GM18526 (cell line): ENCODE results near the gene CD22.

Experiments used
- POLR2A ChIP-seq: IDR thresholded peaks from 3 replicates; pipeline ENCODE4 v1.6.1; 2011; ENCODE audit not compliant: insufficient read length; ENCODE audit errors: extremely low read depth

CD22 gene

DNA sequence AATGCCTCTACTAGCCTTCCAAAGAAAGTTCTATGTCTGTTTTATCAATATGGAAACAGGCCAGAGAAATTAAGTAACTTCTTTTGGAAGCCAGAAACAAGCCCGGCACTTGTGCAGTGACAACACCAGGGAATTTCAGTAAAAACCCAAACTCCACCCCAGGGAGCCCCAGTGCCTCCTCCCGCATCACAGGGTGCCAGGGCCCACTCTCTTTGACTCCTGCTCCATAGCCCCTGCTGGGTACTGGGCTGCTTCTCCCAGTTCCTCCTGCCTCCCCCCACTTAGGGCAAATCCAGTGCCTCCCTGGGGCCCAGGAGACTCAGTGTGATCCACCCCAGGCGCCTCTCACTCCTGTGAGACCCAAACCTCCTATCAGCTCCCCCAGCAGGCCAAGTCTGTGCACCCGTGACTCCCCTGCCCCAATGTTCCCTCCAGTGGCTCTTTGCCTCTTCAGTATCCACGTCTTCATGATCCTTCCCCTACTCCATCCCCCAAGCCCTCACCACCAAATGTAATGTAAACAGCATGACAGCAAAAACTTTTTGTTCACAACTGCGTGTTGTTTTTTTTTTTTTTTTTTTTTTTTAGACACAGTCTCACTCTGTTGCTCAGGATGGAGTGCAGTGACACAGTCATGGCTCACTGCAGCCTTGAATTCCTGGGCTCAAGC lies 26.9 kb downstream of the CD22 start:
- no peak for TF ChIP-seq POLR2A

- no peak for TF ChIP-seq POLR2A
These were observed 29.0 kb downstream of the CD22 start, which contains the start of gene FFAR3 for GRCh38 chr19:35357867-35358573. TSS of gene FFAR3 (plus strand) at chr19:35358460. CDS start at chr19:35358891, 431 bp downstream.

GRCh38 chr19:35360880-35361420 lies 32.0 kb downstream of the CD22 start:
- no peak for TF ChIP-seq POLR2A

- no peak for TF ChIP-seq POLR2A
These were observed 33.4 kb downstream of the CD22 start for GRCh38 chr19:35362261-35363000.

DNA sequence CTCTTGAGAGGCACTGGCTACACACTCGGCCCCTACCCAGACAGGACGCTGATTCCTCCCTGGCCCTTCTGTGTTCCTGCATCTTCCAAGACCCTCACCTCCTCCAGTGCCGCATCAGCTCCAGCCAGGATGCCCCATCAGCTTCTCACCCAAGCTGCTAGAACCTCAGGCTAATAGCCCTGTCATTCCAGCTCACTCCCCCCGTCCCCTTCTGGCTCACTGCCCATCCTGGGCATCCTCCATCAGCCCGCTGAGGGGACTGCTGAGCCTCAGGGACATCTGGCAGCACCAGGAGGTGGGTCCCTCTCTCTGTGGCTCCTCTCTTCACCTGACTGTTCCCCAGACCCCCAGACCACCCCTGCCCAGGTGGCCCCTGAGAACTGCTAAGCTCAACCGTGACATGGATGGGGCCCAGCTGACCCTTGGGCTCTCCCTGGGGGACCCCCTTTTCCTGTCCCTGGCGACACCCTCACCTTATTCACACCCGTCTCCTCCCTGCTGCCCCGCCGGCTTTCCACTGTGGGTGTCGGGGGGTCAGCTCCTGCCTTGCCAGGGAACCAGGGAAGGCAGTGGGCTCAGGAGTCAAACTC lies 34.1 kb downstream of the CD22 start:
- TF ChIP-seq POLR2A = no peak

DNA sequence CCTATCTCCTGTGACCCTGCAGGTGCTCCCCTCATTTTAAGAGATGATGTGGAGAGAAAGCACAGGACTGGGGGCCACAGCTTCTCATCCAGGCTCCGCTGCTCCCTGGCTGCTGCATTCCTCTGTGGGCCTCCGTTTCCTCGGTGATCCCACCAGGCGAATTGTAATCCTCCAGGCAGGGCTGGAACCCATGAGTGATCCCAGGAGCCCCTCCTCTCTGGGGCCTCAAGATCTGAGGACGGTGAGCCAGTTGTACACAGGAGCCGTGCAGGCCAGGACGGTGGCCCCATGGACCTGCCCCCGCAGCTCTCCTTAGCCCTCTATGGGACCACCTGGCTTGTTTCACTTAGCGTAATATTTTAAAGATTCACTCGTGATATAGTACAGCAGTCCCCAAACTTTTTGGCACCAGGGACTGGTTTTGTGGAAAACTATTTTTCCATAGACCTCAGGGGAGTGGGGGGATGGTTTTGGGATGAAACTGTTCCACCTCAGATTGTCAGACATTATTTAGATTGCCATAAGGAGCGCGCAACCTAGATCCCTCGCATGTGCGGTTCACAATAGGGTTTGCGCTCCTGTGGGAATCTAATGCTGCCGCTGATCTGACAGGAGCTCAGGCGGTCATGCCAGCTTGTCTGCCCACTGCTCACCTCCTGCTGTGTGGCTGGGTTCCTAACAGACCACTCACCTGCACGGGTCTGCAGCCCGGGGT lies 34.9 kb downstream of the CD22 start:
- TF ChIP-seq POLR2A = no peak

DNA sequence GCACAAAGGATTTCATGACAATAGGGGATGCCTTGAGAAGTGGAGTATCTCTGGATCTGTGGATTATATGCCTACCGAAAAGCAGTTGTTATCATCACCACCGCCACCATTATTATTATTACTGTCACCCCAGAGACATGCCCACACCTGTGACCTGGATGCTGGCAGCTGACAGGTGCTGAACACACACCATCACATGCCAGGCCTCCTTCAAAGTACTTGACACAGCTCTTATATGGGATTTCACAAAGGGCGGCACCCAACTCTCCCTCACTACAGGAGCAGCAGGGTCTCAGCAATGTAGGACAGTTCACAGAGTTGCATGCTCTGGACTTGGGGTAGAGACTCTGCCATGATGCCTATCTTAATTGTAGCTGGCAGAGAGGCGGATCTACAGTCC lies 36.3 kb downstream of the CD22 start:
- TF ChIP-seq POLR2A = no peak

- no peak for TF ChIP-seq POLR2A
These were observed 39.4 kb downstream of the CD22 start for GRCh38 chr19:35368378-35368777.

DNA sequence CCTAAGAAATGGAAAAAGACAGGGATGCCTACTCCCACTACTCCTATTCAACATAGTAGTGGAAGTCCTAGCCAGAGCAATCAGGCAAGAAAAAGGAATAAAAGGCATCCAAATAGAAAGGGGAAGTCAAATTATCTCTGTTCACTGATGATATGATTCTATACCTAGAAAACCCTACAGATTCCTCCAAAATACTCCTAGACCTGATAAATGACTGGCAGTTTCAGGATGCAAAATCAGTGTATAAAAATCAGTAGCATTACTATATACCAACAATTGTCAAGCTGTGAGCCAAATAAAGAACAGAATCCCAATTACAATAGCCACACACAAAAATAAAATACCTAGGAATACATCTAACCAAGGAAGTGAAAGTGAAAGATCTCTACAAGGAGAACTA lies 40.5 kb downstream of the CD22 start:
- TF ChIP-seq POLR2A = no peak

DNA sequence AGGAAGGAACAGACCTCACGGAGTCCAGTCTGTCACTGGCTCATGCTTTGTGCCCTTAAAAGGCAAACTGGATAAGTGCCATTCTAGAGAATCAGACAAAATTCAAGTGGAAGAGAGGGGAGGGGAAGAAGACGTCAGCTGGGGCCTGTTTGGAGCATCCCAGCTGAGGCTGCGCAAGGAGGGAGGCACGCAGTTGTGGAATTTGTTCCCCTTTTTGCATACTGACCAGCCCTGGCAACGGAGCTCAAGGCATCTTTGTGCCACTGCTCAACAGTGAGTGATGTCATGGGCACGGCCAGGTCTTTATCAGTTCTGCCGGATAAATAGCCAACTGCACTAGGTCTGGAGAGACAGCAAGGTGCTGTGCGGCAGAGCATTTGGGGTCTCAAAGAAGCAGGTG lies 41.7 kb downstream of the CD22 start, which contains the start of gene GPR42:
TSS of gene GPR42 (plus strand) at position 347 of the 400 bp plus-strand sequence. CDS start 292 bp downstream, outside the sequence.
- no peak for TF ChIP-seq POLR2A

- no peak for TF ChIP-seq POLR2A
These were observed 44.5 kb downstream of the CD22 start for GRCh38 chr19:35373492-35373891.

DNA sequence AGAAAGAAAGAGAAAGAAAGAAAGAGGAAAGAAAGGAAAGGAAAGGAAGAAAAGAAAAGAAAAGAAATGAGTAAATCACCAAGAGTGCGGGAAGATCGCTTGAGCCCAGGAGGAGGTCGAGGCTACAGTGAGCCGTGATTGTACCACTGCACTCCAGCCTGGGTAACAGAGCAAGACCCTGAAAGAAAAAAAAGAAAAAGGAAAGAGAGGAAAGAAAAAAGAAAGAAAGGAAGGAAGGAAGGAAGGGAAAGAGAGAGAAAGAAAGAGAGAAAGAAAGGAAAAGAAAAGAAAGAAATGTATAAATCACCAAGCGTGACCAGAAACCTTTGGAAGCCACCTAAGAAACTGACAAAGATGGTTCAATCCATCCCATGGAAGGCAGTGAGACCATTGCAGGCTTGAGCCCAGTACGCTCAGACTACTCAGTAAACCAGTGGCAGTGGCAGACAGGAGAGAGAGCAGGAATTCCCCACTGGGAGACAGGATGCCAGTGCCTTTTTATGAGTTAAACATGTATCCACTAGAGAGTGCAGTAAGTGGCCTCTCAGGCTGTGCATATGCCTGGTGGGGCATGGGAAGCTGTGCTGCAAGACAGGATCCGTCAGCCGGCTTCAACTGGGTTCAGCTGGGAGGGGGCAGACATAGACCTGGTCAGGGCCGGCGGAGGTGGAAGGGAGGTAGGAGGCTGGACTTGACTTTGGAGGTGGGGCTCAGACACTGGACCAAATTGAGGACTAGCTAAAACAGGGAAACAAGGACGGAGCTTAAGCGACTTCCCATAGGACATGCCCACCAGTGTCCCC lies 46.7 kb downstream of the CD22 start:
- no peak for TF ChIP-seq POLR2A

DNA sequence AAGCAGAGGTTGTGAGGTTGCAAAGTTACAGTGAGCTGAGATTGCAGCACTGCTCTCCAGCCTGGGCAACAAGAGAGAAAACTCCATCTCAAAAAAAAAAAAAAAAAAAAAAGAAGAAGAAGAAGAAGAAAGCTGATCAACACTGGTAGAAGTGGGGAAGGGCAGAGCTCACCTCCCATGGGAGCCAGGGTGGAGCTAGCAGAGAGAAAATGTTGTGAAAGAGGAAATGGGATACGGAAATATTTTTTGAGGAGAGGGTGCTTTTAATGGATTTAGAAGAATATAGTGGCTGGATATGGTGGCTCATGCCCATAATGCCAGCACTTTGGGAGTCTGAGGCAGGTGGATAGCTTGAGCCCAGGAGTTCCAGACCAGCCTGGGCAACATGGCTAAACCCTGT lies 48.7 kb downstream of the CD22 start:
- no peak for TF ChIP-seq POLR2A

- no peak for TF ChIP-seq POLR2A
These were observed 49.4 kb downstream of the CD22 start for GRCh38 chr19:35378356-35378755.
